ENCODE measurements around the gene SYNPR. TPM values are rescaled to one million over a fixed set of nuclear protein-coding genes. Genes with fewer than 3 reads are reported as not detected.

SYNPR gene
- polyA plus RNA-seq, 3 donors: not detected

GRCh38 chr3:63450634-63451363 is 172.7 kb downstream of the SYNPR start:
- no peak overlapping the region for H3K27ac ChIP-seq (ENCODE audit: low read depth in 1 of 2, low read length in 2 of 2)
- no peaks in the 10 kb centered on the region for H3K9me3 ChIP-seq (replicated peaks in 1 of 2; ENCODE audit: control insufficient read depth in 1 of 2, insufficient read depth in 1 of 2, low read length in 2 of 2)
- H3K27me3 ChIP-seq (ENCODE audit: control insufficient read depth in 2 of 2, insufficient read depth in 2 of 2, low read length in 2 of 2): no peaks in the 10 kb centered on the region
- TF ChIP-seq, protein P1, sequence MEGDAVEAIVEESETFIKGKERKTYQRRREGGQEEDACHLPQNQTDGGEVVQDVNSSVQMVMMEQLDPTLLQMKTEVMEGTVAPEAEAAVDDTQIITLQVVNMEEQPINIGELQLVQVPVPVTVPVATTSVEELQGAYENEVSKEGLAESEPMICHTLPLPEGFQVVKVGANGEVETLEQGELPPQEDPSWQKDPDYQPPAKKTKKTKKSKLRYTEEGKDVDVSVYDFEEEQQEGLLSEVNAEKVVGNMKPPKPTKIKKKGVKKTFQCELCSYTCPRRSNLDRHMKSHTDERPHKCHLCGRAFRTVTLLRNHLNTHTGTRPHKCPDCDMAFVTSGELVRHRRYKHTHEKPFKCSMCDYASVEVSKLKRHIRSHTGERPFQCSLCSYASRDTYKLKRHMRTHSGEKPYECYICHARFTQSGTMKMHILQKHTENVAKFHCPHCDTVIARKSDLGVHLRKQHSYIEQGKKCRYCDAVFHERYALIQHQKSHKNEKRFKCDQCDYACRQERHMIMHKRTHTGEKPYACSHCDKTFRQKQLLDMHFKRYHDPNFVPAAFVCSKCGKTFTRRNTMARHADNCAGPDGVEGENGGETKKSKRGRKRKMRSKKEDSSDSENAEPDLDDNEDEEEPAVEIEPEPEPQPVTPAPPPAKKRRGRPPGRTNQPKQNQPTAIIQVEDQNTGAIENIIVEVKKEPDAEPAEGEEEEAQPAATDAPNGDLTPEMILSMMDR (IDR thresholded peaks at IDR 0.05): no peak
- intact Hi-C loops (cut with micrococcal nuclease): no loop called here
- no peaks in the 10 kb centered on the region for H3K36me3 ChIP-seq (replicated peaks in 1 of 2; ENCODE audit: control insufficient read depth in 1 of 2, insufficient read depth in 2 of 2, low read length in 2 of 2)
- no CpG with 5 or more reads among the region's 5 CpGs for WGBS (ENCODE audit: insufficient coverage)
- H3K9me3 Mint-ChIP-seq: no peaks in the 10 kb centered on the region
- no peak overlapping the region for H3K4me2 ChIP-seq (replicated peaks; ENCODE audit: extremely low read depth, low read length, poor library complexity, severe bottlenecking)
- peaks cover 0 to 3% (median 1%) of the 10 kb centered on the region in 3 donors for H3K27me3 Mint-ChIP-seq (ENCODE audit: low read depth in 3 of 3)
- H3K27ac Mint-ChIP-seq: no peak overlapping the region
- no peaks in the 10 kb centered on the region for H3K36me3 Mint-ChIP-seq
- DNase-seq: no peak
- H3K4me1 ChIP-seq (ENCODE audit: control insufficient read depth in 1 of 2, insufficient read depth in 2 of 2, low read length in 2 of 2): no peaks in the 10 kb centered on the region
- H4K20me1 ChIP-seq (ENCODE audit: insufficient read depth, low read length): no peaks in the 10 kb centered on the region
- H3K4me1 Mint-ChIP-seq: no peaks in the 10 kb centered on the region
- no peak overlapping the region for H3K4me3 ChIP-seq (replicated peaks in 1 of 3; ENCODE audit: low read depth in 2 of 3, low read length in 3 of 3)
- H3K9ac ChIP-seq (ENCODE audit: insufficient read depth, low read length, poor library complexity, severe bottlenecking): no peak overlapping the region
- H3K79me2 ChIP-seq (ENCODE audit: insufficient read depth, low read length): no peaks in the 10 kb centered on the region
- H3K4me3 Mint-ChIP-seq: no peak overlapping the region
- no peak overlapping the region for H2AFZ ChIP-seq (ENCODE audit: insufficient read depth, low read depth, low read length, poor library complexity, severe bottlenecking)

GRCh38 chr3:63456901-63457300 is 178.8 kb downstream of the SYNPR start:
- WGBS (ENCODE audit: insufficient coverage): 62% methylated on average over 4 of the region's 6 CpGs

More at GRCh38 chr3:63456901-63457300, 178.8 kb downstream of the SYNPR start:
- H3K9me3 ChIP-seq (replicated peaks in 1 of 2; ENCODE audit: control insufficient read depth in 1 of 2, insufficient read depth in 1 of 2, low read length in 2 of 2): no peaks in the 10 kb centered on the region
- H4K20me1 ChIP-seq (ENCODE audit: insufficient read depth, low read length): no peaks in the 10 kb centered on the region
- H3K4me1 Mint-ChIP-seq: no peaks in the 10 kb centered on the region
- H3K36me3 ChIP-seq (replicated peaks in 1 of 2; ENCODE audit: control insufficient read depth in 1 of 2, insufficient read depth in 2 of 2, low read length in 2 of 2): no peaks in the 10 kb centered on the region
- no peak overlapping the region for H3K27ac ChIP-seq (ENCODE audit: low read depth in 1 of 2, low read length in 2 of 2)
- H3K36me3 Mint-ChIP-seq: no peaks in the 10 kb centered on the region
- H3K9me3 Mint-ChIP-seq: peaks cover 0 to under 1% (median 0%) of the 10 kb centered on the region in 7 donors
- no peaks in the 10 kb centered on the region for H3K79me2 ChIP-seq (ENCODE audit: insufficient read depth, low read length)
- no peak for DNase-seq
- no peak overlapping the region for H3K27ac Mint-ChIP-seq
- TF ChIP-seq, protein P1 (IDR thresholded peaks at IDR 0.05): no peak
- no peak overlapping the region for H3K4me3 ChIP-seq (replicated peaks in 1 of 3; ENCODE audit: low read depth in 2 of 3, low read length in 3 of 3)
- intact Hi-C loops (cut with micrococcal nuclease): no loop called here
- no peaks in the 10 kb centered on the region for H3K4me1 ChIP-seq (ENCODE audit: control insufficient read depth in 1 of 2, insufficient read depth in 2 of 2, low read length in 2 of 2)
- H3K27me3 ChIP-seq (ENCODE audit: control insufficient read depth in 2 of 2, insufficient read depth in 2 of 2, low read length in 2 of 2): no peaks in the 10 kb centered on the region
- no peak overlapping the region for H3K9ac ChIP-seq (ENCODE audit: insufficient read depth, low read length, poor library complexity, severe bottlenecking)
- no peak overlapping the region for H2AFZ ChIP-seq (ENCODE audit: insufficient read depth, low read depth, low read length, poor library complexity, severe bottlenecking)
- H3K4me2 ChIP-seq (replicated peaks; ENCODE audit: extremely low read depth, low read length, poor library complexity, severe bottlenecking): no peak overlapping the region
- no peak overlapping the region for H3K4me3 Mint-ChIP-seq
- H3K27me3 Mint-ChIP-seq (ENCODE audit: low read depth in 3 of 3): peaks cover 0 to 3% (median 0%) of the 10 kb centered on the region in 3 donors
